DLD1 (cell line): ENCODE results near the gene REELD1.

ENCODE experiments used
- in situ Hi-C: cut with HindIII; loops from 2 replicates; pipeline ENCODE4 v1.10.0; 2017; ENCODE audit warnings: low sequenced_read_pairs

The REELD1 gene

GRCh38 chr4:146224326-146224966 lies 10.1 kb downstream of the REELD1 start:
- in situ Hi-C loops = no loop called here

- in situ Hi-C loops = no loop called here
These were observed 15.1 kb downstream of the REELD1 start for GRCh38 chr4:146229406-146229805.

- in situ Hi-C loops = no loop called here
These were observed 17.9 kb downstream of the REELD1 start for GRCh38 chr4:146232131-146232722.

GRCh38 chr4:146235654-146236177 lies 21.4 kb downstream of the REELD1 start:
- in situ Hi-C loops = no loop called here

- in situ Hi-C loops = no loop called here
These were observed 21.9 kb downstream of the REELD1 start for GRCh38 chr4:146236216-146236615.

- in situ Hi-C loops = no loop called here
These were observed 22.8 kb downstream of the REELD1 start for GRCh38 chr4:146237092-146237491.

- in situ Hi-C loops = no loop called here
These were observed 23.8 kb downstream of the REELD1 start for GRCh38 chr4:146238107-146238506.

- in situ Hi-C loops = no loop called here
These were observed 29.0 kb downstream of the REELD1 start for GRCh38 chr4:146243141-146243882.

GRCh38 chr4:146243883-146244277 lies 29.5 kb downstream of the REELD1 start:
- in situ Hi-C loops = no loop called here

- in situ Hi-C loops = no loop called here
These were observed 30.2 kb downstream of the REELD1 start for GRCh38 chr4:146244496-146244895.

GRCh38 chr4:146245246-146245645 lies 30.9 kb downstream of the REELD1 start:
- in situ Hi-C loops = no loop called here

- in situ Hi-C loops = no loop called here
These were observed 31.5 kb downstream of the REELD1 start for GRCh38 chr4:146245850-146246249.

- in situ Hi-C loops = no loop called here
These were observed 32.0 kb downstream of the REELD1 start for GRCh38 chr4:146246381-146246780.

- in situ Hi-C loops = no loop called here
These were observed 33.0 kb downstream of the REELD1 start for GRCh38 chr4:146247356-146247755.

- in situ Hi-C loops = no loop called here
These were observed 38.8 kb downstream of the REELD1 start for GRCh38 chr4:146252969-146253611.

GRCh38 chr4:146255463-146255862 lies 41.1 kb downstream of the REELD1 start:
- in situ Hi-C loops = no loop called here

- in situ Hi-C loops = no loop called here
These were observed 41.5 kb downstream of the REELD1 start for GRCh38 chr4:146255874-146256273.

GRCh38 chr4:146256328-146256727 lies 42.0 kb downstream of the REELD1 start:
- in situ Hi-C loops = no loop called here

GRCh38 chr4:146257511-146257910 lies 43.2 kb downstream of the REELD1 start:
- in situ Hi-C loops = no loop called here

- in situ Hi-C loops = no loop called here
These were observed 46.2 kb downstream of the REELD1 start for GRCh38 chr4:146260521-146260920.

- in situ Hi-C loops = no loop called here
These were observed 46.7 kb downstream of the REELD1 start for GRCh38 chr4:146261041-146261440.
